Neutrophil (primary cell): Measurements from ENCODE around the gene CDK13.
A peak's percentile ranks its signal among the peaks of the same experiment; 100 is the strongest.

Experiments used
- H3K27ac ChIP-seq: fragments of 200-600 bp; sonication (generic); 2 replicates; pipeline ENCODE4 v1.5.1; 2016; ENCODE audit warnings: mild to moderate bottlenecking, moderate library complexity
- H3K27me3 ChIP-seq: fragments of 200-600 bp; sonication (generic); 2 replicates; pipeline ENCODE4 v1.6.0; 2016; ENCODE audit warnings: mild to moderate bottlenecking
- H3K36me3 ChIP-seq: fragments of 200-600 bp; sonication (generic); 2 replicates; pipeline ENCODE4 v1.5.1; 2017
- H3K4me1 ChIP-seq, 2 experiments: fragments of 200-600 bp in 1 of 2; sonication (generic) in 1 of 2; 1 replicate in 1 of 2; 2 replicates in 1 of 2; pipeline versions ENCODE4 v1.5.1 to v1.6.1; 2013 to 2016; ENCODE audit warnings: low read depth in 1 of 2, low read length in 1 of 2, mild to moderate bottlenecking in 1 of 2, moderate library complexity in 1 of 2; ENCODE audit not compliant: control insufficient read depth in 1 of 2, insufficient read depth in 1 of 2
- H3K4me3 ChIP-seq, 2 experiments: fragments of 200-600 bp in 1 of 2; sonication (generic) in 1 of 2; 1 replicate in 1 of 2; 2 replicates in 1 of 2; pipeline ENCODE4 v1.5.1; 2013 to 2016; ENCODE audit warnings: low read depth in 1 of 2, low read length in 1 of 2, mild to moderate bottlenecking in 1 of 2, moderate library complexity in 1 of 2
- H3K9me3 ChIP-seq: fragments of 200-600 bp; sonication (generic); 2 replicates; pipeline ENCODE4 v1.5.1; 2016
- CTCF ChIP-seq: fragments of 200-600 bp; sonication (generic); IDR thresholded peaks from 2 replicates; pipeline ENCODE4 v1.5.1; 2016; ENCODE audit warnings: antibody characterized with exemption

The CDK13 gene

DNA sequence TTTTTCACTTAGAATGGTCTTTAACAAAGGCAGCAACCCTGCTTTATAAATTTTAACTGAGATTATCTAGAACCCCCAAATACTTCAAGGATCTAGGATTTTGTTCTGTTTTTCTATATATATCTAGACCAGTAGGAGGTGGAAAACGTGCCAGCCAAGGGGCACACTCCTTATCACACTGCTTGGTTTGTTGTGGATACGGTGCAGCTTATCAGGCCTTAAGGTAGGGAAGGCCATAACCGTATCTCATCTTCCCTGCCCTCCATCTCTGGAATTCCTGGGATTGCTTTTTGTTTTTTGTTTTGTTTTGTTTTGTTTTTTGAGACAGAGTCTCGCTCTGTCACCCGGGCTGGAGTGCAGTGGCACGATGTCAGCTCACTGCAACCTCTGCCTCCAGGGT lies 109.0 kb downstream of the CDK13 start:
- Histone ChIP-seq H3K4me3 (no peak overlapping the region), H3K27me3 (no peaks in the 10 kb centered on the region), H3K27ac (no peak overlapping the region), H3K9me3 (no peaks in the 10 kb centered on the region), H3K4me1 (no peaks in the 10 kb centered on the region), H3K36me3 (peaks cover 41% of the 10 kb centered on the region)
- no peak for TF ChIP-seq CTCF

- Histone ChIP-seq H3K4me1 (peaks cover 3 to 5% of the 10 kb centered on the region in 2 experiments), H3K9me3 (no peaks in the 10 kb centered on the region), H3K27ac (no peak overlapping the region), H3K4me3 (no peak overlapping the region), H3K36me3 (peaks cover 23% of the 10 kb centered on the region), H3K27me3 (no peaks in the 10 kb centered on the region)
- TF ChIP-seq CTCF = no peak
Measured at GRCh38 chr7:40072268-40072667, 122.2 kb downstream of the CDK13 start.

GRCh38 chr7:40073239-40073638 lies 123.2 kb downstream of the CDK13 start:
- Histone ChIP-seq H3K27me3 (no peaks in the 10 kb centered on the region), H3K9me3 (no peaks in the 10 kb centered on the region), H3K4me3 (no peak overlapping the region), H3K4me1 (peaks cover 8 to 14% of the 10 kb centered on the region in 2 experiments), H3K36me3 (peaks cover 18% of the 10 kb centered on the region), H3K27ac (no peak overlapping the region)
- TF ChIP-seq CTCF = no peak

DNA sequence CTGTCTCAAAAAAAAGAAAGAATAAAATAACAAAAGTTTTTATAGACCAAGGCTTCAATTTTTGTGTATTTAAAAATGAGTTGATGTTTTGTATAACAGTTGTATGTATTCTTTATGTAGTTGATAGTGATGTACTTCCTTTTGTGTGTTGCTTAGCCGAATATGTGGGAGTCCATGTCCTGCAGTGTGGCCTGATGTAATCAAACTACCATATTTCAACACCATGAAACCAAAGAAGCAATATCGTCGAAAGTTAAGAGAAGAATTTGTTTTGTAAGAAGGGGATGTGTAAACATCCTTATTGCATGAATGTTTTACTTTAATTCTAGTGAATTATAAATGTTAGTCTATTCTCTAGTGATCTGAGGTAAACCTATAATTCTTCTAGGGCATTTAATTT lies 127.8 kb downstream of the CDK13 start:
- Histone ChIP-seq H3K27me3 (no peaks in the 10 kb centered on the region), H3K9me3 (no peaks in the 10 kb centered on the region), H3K36me3 (peaks cover 11% of the 10 kb centered on the region), H3K27ac (peak overlapping the region; percentile 72), H3K4me1 (peaks cover 10 to 17% of the 10 kb centered on the region in 2 experiments), H3K4me3 (no peak overlapping the region)
- TF ChIP-seq CTCF = no peak

DNA sequence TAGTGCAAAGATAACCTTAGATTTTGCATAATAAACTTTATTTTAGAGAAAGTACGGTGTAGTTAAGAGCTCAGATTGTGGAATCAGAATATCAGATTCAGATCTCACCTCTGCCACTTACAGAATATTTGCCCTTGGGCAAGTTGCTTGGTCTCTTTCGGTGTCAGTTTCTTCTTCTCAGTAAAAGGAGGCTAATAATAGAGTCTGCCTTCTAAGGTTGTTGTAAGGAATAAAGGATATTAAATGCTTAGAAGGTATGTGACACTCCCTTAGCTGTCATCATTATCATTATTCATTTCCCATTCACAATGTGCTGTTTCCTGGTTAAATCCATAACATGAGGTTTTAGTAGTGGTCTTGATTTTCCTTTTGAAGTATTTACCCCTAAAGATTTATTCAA lies 142.1 kb downstream of the CDK13 start:
- H3K36me3 ChIP-seq = peaks cover 91% of the 10 kb centered on the region
- TF ChIP-seq CTCF = no peak
- H3K9me3 ChIP-seq = no peaks in the 10 kb centered on the region
- no peak overlapping the region for H3K27ac ChIP-seq
- H3K27me3 ChIP-seq = no peaks in the 10 kb centered on the region
- H3K4me1 ChIP-seq = no peaks in the 10 kb centered on the region
- H3K4me3 ChIP-seq = no peak overlapping the region
